HG02763 (cell line): ENCODE measurements around the gene PTPRE.

Experiments
- ATAC-seq: cut with Tn5 transposase; IDR thresholded peaks from one replicate; pipeline ENCODE4 v1.9.1; 2021; ENCODE audit warnings: mild to moderate bottlenecking, moderate library complexity; ENCODE audit not compliant: unreplicated experiment

Gene PTPRE

DNA sequence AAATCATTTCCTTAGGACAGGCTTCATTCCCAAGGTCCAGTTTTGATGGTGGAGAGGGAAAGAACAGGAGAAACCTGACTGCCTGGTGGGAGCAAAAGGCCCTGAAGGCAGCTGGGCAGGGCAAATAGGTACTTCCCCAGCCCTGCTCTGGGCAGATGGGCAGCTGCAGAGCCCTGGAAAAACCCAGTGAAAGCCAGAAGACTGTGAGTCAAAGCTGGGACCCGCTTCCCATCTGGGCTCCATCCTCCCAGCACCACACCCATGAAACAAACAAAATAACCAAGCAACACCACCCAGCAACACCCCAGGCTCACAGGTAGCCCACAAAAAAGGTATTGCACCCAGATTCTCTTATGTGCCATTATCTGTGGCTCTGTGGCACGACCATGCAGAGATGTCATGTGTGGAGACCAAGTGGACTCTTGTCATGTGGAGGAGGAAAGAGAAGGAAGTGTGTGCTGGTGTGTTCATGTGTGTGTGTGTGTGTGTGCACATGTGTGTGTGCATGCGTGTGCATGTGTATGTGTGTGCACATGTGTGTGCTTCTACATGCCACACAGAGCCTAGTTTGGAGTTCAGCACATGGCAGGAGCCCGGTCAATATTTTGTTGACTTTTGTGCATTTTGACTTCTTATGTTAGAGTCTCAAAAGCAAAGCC is 24.0 kb upstream of the PTPRE start:
- no peak for ATAC-seq

DNA sequence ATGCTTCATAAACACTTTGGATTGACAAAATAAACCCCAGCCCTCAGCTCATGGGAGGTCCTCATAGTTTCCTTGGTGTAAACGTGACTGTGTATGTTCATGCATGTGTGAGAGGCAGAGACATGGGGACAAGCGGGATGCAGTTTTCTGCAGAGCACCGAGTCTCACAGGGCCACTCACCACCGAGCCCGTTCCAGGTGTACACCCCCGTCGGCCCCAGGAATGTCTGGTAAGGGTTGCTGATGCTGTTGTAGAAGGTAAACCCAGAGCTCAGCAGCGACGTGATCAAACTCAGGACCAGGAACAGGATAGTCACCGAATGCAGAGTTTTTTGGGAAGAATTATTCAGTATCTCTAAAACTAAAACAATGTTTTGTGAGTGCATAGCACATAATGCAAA is 23.4 kb upstream of the PTPRE start:
- ATAC-seq, result no peak

DNA sequence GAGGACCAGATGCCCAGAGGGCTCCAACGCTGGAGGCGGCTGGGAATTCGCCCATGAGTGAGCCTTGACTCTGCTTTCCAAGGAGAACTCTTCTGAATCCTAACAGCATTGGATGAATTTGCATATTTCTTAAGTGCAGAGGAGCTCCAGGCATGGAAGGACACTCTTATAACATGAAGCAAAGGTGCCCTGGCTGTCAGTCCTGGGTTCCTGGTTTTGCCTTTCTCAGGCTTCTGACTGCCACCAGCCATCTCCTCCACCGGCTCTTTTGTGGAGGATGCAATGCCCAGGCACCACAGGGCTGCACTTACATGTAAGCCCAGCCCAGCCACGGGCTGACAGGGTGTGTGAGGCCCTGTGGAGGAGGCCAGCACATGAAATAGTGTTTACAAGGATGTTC is 22.4 kb upstream of the PTPRE start:
- ATAC-seq, result no peak

DNA sequence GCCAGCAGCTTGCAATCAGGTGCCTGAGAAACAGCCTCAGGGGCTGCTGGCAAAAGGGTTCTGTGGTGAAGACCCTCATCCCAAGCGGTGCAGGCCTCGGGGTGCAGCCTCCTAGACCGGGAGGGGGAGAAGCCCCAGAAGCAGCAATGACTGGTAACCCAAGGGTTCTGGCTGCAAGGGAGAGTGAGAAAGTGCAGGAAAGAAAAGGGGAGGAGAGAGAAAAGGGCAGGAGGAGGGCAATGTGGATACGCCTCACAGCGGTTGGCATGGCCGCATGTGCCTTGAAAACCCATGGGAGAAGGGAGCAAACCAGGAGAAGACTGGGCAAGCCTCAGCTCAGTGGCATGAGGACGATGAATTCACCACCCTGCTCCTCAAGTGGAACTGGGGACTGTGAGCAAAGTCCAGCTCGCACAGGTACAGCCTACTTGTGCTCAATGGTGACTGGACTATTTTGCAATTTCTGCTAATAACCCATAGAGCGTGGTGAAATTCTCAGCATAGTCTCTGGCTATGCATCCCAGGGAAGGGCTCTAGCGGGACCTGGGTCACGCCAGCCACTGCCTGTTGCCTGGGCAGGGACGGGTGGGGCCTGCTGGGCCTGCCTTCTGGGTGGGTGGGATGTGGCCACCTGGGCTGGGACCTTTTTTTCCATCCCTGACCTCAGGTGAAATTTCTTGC is 20.4 kb upstream of the PTPRE start:
- ATAC-seq, result no peak

DNA sequence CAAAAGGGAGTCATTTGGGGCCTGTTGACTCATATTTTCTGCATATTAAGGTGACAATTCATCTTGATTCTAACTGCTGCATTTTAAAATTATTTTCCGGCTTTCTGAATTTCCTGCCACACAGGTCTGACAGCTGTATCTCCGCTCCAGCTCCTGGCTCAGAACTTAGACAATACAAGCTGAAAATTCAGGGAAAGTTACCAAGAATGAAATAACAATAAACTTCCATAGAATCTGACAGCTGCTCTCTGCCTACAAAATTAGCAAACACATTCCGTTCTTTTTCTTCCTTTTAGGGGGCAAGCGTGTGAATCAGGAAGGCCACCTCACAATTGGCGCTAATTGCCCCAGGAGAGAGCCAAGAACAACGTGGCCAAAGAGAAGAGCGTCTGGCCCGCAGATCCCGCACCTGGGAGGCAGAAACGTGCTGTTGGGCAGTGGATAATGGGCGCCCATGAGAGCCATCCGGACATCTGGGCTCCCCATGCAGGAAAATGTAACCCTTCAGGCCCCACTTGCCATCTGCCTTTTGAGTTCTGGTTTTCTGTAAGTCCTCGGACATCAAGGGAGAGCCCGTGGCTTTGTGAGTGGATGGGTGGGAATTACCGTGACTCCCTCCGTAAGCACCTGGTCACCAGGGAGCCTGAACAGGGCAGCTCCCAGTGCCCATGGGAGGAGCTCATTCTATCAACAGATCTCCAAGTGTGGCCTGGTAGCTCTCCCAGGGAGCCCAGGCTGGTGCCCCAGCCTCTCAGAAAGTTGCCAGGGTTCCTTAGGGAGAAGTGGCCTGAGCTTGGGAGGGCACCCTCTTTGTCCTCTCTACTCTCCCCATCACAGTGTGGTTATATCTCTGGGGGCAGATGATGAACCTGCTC is 19.1 kb upstream of the PTPRE start:
- ATAC-seq, result no peak

DNA sequence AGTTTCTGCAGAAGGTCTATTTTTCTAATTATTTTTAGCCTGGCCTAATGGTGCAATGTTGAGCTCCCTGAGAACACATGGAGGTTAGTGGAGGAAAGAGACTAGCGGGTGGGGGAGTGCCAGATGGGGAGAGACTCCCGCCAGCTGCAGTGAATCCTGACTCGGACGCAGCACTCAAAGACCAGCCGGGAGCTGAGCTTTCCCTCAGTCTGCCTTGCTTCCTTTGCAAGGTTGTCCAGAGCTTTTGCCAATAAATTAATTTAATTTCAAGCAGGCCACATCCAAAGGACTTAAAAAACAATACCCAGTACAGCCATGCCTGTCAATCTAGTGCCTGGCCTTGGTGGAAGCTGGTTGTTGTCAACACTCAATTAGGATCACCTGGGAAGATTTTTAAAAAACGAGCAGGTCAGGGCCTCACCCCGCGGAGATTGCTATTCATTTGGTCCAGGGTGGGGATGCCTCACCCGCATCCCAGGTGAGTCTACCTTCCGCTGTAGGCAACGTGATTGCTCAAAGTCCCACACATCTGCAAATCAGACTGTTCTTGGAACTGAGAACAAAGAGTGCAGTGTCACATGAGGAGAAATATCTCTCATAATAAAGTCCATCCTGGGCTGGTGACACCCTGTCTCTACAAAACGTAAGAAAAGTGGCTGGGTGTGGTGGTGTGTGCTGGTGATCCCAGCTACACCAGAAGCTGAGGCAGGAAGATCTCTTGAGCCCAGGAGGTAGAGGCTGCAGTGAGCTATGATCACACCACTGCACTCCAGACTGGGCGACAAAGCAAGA is 18.2 kb upstream of the PTPRE start:
- no peak for ATAC-seq

DNA sequence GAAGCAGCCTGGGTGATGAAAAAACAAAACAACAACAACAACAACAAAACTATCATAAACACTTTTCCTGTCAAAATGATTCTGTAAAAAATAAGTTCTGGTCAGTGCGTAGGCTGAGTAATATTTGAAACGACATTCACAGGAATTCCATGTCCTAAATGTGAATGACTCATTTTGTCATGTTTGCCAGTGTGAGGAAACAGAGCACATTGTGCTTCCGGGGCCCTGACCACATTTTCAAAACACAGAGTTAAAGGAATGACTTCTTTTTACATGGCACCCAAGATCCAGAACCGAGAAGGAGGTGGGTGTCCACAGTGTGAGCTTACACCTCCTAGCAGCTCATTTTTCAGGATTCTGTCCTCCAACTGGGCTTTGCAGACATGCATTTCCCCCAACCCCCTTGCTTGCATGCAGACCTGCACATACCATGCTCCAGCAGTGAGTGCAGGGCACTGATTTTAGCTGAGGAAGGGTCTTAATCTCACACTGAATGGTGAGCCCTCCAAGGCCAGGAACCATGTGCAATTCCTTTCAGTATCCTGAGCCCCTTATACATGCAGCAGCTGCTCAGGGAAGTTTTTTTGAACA is 17.2 kb upstream of the PTPRE start:
- ATAC-seq, result no peak

DNA sequence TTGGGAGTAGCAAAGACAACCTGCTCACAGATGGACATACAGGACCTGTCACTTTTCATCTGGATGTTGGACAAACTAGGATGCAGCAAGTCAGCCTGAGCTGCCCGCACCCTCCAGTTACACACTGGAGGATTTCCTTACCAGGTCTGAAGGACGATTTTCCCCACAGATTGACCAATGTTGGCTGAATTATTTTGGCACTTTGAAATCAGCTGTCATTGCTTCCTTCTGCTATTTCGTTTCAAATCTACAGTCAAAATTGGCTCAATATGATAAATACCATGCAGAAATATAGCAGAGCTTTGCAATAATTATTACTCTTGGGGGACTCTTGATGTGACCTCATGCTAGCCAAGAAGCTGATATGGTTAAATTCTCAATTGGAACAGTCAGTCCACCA is 16.7 kb upstream of the PTPRE start:
- ATAC-seq, result no peak

DNA sequence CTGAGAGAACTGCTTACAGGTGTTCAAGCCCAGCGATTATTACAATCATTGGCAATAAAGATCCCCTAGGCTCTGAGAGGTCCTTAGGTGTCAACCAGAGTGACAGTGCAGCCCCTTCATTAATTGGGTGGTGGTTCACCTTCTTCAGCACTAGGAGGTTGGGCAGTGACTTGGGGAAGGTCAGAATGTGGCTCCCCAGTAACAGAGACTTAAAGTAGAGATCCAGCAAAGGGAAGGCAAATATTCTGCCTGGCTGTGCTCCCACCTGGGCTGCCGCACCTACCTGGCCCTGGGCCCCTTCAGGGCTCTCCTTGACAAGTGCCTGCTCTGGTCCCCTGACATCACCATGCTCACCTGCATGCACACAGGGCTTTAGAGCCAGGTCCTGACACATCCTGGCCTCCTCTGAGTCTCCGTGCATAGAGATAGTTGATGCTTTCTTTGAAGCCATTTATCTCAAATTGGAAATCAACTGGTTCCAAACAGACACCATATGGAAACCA is 16.0 kb upstream of the PTPRE start:
- no peak for ATAC-seq

DNA sequence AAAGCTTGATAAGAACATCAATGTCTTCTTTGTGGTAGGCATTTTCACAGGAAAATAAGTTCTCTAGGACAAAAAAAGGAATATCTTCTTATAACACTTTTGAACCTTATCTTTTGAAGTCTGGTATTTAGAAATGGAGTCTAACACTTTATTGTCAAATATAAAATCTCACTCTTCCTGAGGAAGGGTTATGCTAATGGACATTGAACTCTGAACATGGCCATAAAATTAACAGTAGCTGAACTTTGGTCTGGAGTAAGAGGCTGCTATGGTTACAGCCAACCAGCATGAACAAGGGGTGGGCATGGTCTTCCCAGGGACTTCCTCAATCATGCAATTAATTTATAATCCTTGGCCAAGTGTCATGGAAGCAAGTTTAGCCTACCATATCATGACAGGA is 14.2 kb upstream of the PTPRE start, which contains the start of gene CLRN3:
Gene CLRN3, minus strand, starts transcription at position 199 of the 400 bp plus-strand sequence. Its CDS starts 157 bp downstream, at position 42.
- no peak for ATAC-seq

DNA sequence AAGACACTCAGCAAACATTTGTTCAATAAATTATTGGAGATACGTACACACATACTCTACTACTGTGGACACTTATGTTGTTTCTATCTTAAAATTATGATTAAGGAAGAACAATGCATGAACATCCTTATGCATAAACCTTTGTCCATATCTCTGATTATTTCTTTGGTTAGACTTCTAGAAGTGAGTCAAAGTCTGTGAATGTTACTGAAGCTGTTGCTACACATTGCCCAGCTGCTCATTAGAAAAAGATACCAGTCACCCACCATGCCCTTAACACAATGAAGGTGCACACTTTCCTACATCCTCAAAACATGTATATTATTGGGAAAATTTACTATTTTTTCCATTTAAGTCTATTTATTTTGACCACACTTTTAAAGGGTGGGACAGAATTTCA is 12.8 kb upstream of the PTPRE start:
- ATAC-seq, result no peak

DNA sequence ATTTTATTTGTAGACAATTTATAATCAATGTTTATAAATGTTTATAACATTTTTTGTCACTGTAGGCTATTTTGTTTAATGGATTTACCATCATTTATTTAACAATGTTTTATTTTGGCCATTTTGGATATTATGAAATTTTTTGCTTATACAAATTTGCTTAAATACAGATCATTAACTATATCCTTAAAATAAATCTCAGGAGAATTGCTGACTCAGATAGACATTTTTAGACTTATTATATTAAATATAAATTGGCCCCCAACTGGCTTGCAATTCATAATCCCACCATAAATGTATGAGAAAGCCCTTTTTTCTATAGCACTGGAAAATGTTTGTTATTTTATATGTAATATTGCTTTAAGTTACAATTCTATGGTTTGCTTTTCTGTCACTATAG is 10.3 kb upstream of the PTPRE start:
- ATAC-seq, result no peak

DNA sequence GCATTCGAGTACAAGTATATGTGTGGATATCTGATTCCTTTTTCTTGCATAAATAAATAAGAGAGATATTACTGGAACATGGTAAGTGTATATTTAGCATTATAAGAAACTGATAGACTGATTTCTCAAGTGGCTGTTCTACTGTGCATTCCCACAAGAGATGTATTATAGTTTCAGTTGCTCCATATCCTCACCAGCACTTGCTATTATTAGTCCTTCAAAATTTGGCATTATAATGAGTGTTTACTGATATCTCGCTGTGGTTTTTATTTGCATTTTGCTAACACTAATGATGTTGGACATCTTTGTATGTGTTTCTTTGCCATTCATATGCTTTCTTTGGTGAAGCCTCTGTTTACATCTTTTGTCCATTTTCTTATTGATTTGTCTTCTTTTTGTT is 9.7 kb upstream of the PTPRE start:
- no peak for ATAC-seq

DNA sequence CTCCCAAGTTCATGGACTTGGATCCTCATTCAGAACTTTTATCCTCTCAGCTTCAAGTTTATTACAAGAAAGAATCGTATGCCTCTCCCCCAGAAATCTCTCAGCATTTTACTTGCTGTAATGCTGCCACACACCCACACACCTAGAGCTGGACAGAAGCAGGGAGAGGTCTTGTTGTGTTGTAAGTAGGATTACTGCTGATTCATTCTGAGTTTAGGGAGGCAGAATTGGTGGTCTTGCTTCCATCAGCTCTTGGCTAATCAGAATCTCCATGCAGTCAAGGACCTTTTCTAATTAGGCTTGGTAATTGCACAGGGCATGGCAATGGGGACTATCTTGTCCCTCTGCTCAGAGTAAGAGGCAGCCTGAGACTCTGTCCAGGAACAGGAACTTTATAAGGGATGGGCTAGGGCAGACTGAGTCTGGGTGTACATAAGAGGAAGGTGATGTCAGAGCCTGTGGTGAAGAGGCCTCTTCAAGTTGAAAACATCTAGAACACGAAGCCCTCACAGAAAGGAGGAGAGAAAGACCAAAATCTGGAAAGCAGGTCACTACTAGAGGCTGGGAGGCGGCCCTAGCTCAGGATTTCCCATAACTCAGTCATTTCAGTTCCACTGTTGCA is 7.0 kb upstream of the PTPRE start:
- no peak for ATAC-seq

DNA sequence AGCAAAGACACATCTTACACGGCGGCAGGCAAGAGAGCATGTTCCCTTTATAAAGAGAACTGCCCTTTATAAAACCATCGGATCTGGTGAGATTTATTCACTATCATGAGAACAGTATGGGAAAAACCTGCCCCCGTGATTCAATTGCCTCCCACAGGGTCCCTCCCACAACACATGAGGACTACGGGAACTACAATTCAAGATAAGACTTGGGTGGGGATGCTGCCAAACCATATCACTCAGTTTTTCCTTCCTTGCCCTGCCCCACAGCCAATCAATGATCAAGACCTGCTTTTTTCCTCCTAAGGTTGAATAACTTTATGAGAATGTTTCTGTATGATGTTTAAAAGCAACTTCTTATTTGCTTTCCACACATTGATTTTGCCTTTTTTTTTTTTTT is 3.1 kb upstream of the PTPRE start:
- ATAC-seq, result no peak

DNA sequence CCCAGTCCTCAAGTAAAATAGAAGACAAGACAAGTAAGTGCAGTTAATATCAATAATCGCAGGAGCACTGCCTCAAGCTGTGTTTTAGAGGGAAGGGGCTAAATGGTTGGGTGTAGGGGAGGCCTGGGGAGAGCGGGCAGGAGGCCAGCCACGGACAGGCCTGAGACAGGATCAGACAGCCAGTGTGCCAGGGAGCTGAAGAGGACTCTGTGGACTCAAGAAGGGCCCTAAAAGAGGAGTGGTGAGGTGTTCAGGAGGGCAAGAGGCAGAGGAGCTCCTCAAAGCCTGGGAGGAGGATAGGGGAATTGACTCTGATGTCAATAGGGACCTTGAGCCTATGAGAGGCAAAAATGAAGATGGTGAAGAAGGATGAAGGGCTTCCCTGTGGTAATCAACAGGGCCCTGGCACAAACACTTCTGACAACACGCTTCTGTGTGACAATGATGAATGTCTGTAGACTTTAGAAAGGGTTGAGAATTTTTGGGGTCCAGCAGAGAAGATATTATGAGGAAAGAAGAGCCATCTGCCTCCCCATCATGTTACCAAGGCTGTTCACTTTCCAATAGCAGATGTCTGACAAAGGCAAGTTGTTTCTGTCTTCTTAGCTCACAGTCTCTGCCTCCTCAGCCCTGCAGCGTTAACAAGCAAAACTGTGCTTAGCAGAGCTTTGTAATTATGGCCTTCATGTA is 2.4 kb upstream of the PTPRE start:
- ATAC-seq, result no peak

DNA sequence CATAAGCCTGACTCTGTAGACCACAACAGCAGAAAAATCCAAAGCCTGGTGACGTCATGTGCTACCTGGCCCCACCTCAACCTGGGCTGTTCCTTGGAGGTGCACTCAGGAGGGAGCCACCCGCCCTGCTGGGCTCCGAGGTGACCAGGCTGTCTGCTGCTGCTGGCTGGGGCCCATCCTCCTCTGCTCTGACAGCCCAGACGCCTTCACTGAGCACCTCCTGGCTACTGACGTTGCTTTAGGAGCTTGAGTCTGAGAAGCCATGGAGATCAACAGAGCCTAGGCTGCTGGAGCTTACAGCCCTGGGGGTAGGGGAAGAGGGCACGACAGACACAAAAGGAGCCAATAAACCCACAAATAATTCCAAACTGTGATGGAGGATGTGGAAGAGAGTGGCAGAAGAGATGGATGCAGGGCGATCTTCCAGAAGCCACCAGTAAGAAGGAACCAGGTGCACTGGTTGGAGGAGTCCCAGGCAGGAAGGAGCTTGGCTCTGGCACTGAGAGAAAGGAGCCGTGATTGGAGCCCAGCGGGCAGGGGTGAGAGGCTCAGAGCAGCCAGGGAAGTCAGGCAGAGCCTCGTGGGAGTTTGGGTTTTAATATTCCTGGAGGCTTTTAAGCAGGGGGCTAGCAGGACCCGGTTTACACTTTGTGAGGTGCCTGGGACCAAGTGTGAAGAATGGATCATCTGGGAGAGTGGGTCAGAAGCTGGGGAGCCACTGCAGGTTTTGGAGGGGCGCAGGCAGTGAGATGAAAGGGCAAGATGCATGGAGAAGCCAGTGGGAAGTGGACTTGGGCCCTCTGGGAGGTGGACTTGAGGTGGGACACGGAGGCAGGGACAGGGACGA is 1.7 kb upstream of the PTPRE start:
- ATAC-seq, result no peak

DNA sequence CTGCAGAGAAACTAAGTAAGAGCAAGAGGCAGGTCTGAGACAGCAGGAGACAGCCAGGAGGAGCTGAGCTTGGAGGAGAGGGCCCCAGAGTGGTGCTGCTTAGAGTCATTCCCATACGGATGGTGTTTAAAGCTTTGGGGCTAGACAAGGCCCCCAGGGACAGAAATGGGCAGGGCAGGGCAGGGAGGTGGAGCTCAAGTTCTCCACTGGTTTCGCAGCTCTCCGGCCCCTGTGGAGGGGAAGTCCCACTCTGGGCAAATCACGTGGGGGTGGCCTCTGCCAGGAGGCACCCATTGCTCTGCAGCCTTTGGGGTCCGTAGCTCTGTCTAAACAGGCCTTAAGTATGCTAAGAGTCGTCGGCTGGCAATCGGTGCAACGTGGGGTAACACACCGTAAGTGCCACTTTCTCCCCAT is 1.0 kb upstream of the PTPRE start:
- no peak for ATAC-seq
